Mesodermal cell (in vitro differentiated cells): Measurements from ENCODE around the gene NFXL1.

Experiments used
- H3K27ac ChIP-seq: 2 replicates; pipeline ENCODE4 v1.7.0; 2013; ENCODE audit warnings: mild to moderate bottlenecking, low read depth, low read length, moderate library complexity; ENCODE audit not compliant: severe bottlenecking
- H3K36me3 ChIP-seq: 2 replicates; pipeline ENCODE4 v1.7.1; 2013; ENCODE audit warnings: mild to moderate bottlenecking, low read length, moderate library complexity; ENCODE audit not compliant: control insufficient read depth, insufficient read depth
- H3K4me1 ChIP-seq: one replicate; pipeline ENCODE4 v1.7.1; 2013; ENCODE audit warnings: mild to moderate bottlenecking, low read length; ENCODE audit not compliant: insufficient read depth, control insufficient read depth, poor library complexity, severe bottlenecking
- H3K4me3 ChIP-seq: 2 replicates; pipeline ENCODE4 v1.7.0; 2013; ENCODE audit warnings: low read length, control low read depth, mild to moderate bottlenecking; ENCODE audit not compliant: insufficient read depth, poor library complexity, severe bottlenecking; ENCODE audit errors: extremely low read depth
- H3K9me3 ChIP-seq: 2 replicates; pipeline ENCODE4 v1.7.1; 2013; ENCODE audit warnings: mild to moderate bottlenecking, low read length, moderate library complexity; ENCODE audit not compliant: control insufficient read depth
- WGBS, 2 experiments: methylation state at CpG; one replicate each; pipeline ENCODE4 v1.1.5; 2013; ENCODE audit warnings: missing lambda C conversion rate in 2 of 2; ENCODE audit not compliant: insufficient coverage in 2 of 2; 5-methylcytosine and 5-hydroxymethylcytosine counted together

Gene NFXL1

DNA sequence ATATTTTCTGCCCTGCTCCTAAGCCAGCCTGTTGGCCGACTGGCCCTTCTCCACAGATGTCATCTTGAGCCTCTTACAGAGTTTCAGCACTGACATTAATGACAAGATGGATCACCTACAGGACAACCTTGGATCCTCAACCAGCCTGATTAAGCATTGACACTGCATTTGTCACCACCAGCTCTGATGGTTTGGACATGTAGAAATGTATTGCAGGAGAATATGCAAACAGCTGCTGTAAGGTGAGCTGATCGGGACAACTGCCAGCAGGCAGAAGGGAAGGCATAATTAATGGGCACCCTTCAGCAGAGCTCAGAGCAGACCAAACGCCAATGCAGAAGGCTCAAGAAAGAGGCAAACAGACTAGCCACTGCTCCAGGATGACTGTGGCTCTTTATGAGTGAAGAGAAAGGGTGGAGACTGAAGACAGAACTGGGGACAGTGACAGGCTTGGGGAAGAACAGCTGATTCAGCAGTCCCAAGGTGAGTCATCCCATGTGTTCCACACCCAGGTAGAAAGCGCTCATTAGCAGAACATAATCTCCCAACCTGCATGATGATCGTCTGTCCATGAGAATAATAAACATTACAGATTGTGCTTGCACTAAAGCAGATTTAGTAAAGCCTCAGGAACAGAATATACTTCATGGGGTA is 83.2 kb downstream of the NFXL1 start:
- H3K4me1 ChIP-seq, result peaks cover 7% of the 10 kb centered on the region

DNA sequence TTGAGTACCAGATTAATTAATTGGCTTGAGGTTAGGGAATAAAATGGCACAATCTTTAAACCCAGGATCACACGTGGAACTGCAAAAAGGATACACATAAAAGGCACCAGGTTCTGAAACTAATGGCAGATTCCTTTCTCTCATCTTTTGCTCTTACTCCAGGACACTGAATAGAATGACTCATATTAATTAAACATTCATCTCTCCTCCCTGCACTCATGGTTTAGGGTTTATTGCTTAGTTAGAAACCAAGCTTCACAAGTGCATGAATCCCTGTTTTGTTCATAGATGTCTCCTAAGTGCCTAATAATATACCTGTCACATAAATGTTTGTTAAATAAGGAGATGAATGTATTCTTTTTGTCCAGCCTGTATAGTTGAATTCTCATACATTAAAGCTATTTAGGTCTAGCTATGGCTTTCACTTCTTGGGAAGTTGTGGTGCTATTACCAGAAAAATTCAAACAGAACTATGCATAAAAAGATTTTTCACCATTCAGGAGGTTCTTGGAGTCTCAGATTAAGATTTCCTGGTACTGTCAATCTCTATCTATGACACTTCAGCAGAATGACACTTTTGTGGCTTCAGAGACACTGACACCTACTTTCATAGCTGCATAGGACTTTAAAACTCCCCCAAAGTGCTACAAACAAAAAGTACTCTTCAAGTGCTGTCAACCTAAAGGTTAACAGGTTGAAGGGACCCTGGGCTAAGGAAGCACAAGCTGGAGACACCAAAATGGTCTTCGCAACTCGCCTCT is 83.9 kb downstream of the NFXL1 start:
- WGBS, 2 experiments, result 87 to 97% methylated on average over 2 to 3 of the region's 3 CpGs
- no peaks in the 10 kb centered on the region for H3K36me3 ChIP-seq
- H3K4me1 ChIP-seq, result no peaks in the 10 kb centered on the region
- no peak overlapping the region for H3K4me3 ChIP-seq
- no peaks in the 10 kb centered on the region for H3K9me3 ChIP-seq
- no peak overlapping the region for H3K27ac ChIP-seq

More for the DNA sequence above, 83.2 kb downstream of the NFXL1 start:
- no peaks in the 10 kb centered on the region for H3K9me3 ChIP-seq
- no peaks in the 10 kb centered on the region for H3K36me3 ChIP-seq
- WGBS, 2 experiments, result 88 to 94% methylated on average over 3 to 5 of the region's 5 CpGs
- H3K4me3 ChIP-seq, result no peak overlapping the region
- H3K27ac ChIP-seq, result no peak overlapping the region

DNA sequence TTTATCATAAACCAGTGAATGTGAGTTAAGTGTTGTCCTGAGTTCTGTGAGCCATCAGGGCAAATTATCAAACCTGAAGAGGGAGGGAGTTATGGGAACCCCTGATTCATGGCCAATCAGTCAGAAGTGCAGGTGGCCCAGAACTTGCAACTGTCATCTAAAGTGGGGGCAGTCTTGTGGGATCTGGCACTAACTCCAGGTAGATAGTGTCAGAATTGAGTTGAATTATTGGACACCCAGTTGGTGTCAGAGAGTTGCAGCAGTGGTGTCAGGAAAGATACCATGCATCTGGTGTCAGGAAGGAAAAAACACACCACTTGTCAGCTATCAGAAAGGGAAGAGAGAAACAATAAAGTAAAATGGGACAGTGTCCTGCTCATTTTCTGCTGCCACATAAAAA is 84.9 kb downstream of the NFXL1 start:
- H3K9me3 ChIP-seq, result no peaks in the 10 kb centered on the region
- no peaks in the 10 kb centered on the region for H3K36me3 ChIP-seq
- H3K27ac ChIP-seq, result no peak overlapping the region
- H3K4me1 ChIP-seq, result no peaks in the 10 kb centered on the region
- H3K4me3 ChIP-seq, result no peak overlapping the region

DNA sequence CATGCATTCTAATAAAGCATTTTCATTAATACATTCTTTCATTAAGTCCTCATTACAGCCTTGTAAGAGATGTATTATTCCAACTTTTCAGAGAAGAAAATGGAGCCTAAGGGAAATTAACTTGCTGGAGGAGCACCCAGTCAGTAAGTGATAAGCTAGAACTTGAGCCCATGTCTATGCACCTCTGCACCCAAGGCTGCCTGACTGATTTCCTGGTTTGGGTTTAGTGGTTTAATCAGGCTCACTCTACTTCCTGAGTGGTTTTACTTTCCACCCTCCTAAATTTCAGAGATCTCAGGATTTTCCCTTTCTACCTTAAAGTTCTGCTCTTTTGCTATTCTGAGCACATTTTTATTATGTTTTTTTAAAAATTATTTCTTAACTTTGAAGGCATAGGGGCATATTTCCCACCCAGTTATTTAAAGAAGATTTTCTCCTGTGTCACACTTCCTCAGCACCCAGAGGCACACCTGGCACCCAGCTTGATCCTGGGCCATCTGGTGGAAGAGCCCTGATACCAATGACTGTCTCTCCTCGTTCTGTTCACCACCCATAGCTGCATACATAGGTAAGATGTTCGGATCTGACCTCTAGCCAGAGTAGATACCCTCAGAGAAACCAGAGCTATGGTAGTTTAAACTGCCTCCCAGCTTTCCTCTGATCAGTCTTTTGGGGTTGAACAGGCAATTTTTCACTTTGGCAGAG is 86.9 kb downstream of the NFXL1 start:
- 100% methylated on average over 2 of the region's 2 CpGs; no CpG with 5 or more reads in 1 of the 2 experiments for WGBS, 2 experiments

DNA sequence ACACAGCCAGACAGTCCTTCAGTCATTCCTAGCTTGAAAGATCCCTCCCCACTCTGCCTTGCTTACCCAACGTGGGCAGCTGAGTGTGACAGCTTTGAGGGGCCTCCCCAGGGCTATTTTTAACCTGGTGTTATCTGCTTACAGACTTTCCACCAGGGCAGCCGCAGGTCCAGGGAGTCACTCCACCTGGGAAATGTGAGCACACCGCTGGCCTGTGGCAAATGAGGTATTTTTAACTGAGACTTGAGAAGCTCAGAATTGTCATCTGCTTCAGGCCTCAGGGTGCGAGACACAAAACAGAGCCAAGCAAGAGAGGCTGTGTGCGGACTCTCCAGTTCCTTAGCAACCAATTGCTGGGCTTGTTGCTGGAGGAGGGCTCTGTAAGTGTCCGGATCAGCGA is 89.5 kb downstream of the NFXL1 start:
- WGBS, 2 experiments, result 63 to 69% methylated on average over 6 of the region's 7 CpGs
- peak overlapping the region; percentile 74 for H3K27ac ChIP-seq
- no peaks in the 10 kb centered on the region for H3K36me3 ChIP-seq
- H3K9me3 ChIP-seq, result no peaks in the 10 kb centered on the region
- no peak overlapping the region for H3K4me3 ChIP-seq
- H3K4me1 ChIP-seq, result no peaks in the 10 kb centered on the region

More for the DNA sequence above, 86.9 kb downstream of the NFXL1 start:
- no peak overlapping the region for H3K4me3 ChIP-seq
- H3K4me1 ChIP-seq, result no peaks in the 10 kb centered on the region
- no peak overlapping the region for H3K27ac ChIP-seq
- no peaks in the 10 kb centered on the region for H3K36me3 ChIP-seq
- no peaks in the 10 kb centered on the region for H3K9me3 ChIP-seq

DNA sequence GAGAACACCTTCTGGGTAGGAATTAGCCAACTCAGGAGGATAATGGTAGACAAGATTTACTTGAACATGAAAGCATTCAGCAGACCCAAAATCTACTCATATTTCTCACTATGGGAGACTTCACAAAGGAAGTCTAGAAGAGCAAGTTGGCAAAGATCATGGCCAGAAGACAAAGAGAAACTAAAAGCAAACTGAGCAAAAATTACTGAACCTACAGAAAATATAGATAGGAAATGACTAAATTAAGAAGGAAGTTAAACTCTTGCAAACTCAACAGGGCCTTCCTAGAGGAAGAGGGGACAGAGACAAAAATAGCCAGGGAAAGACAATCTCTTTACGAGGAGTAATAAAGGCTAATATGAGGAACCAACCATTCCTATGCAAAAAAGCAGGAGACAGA is 95.2 kb downstream of the NFXL1 start:
- Histone ChIP-seq H3K4me1 (no peaks in the 10 kb centered on the region), H3K27ac (no peak overlapping the region), H3K4me3 (no peak overlapping the region), H3K9me3 (no peaks in the 10 kb centered on the region), H3K36me3 (no peaks in the 10 kb centered on the region)
- WGBS, 2 experiments, result 100% methylated on average over 1 of the region's 1 CpG; no CpG with 5 or more reads in 1 of the 2 experiments

DNA sequence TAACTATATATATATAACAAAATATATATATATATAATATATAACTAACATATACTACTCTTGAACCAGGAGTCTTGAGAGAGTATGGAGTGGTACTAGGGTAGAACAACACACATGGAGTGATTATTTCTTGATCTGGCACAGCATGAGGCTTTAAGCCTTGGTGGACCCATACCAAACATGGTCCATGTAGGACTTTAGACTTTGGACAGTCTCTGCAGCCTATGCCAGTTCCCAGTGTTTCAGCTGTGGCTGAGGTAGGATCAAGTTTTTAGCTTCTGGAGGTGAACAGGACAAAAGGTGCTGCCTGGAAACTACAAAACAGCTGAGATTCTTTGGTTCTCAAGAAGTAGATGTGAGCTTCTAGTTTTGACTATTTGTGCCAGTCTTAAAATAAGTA is 97.1 kb downstream of the NFXL1 start:
- Histone ChIP-seq H3K4me3 (no peak overlapping the region), H3K9me3 (no peaks in the 10 kb centered on the region), H3K4me1 (no peaks in the 10 kb centered on the region), H3K36me3 (no peaks in the 10 kb centered on the region), H3K27ac (no peak overlapping the region)

DNA sequence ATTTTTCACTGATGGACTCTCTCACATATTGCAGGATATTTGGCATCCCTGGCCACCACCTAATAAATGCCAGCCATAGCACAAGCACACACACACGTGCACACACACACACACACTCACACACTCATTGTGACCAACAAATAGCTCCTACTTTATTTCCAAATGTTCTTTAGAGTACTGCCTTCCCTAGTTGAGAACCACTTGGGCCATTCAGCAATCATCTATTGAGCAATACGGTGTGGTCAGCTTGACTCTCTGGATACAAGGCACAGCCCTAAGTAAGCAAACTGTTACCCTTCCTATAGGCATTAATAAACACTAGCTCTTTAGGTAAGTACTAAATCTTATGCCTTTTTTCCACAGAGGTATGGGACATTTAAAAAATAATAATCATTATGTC is 97.6 kb downstream of the NFXL1 start:
- 75 to 95% methylated on average over 1 to 2 of the region's 2 CpGs for WGBS, 2 experiments
- H3K36me3 ChIP-seq, result no peaks in the 10 kb centered on the region
- no peak overlapping the region for H3K27ac ChIP-seq
- no peak overlapping the region for H3K4me3 ChIP-seq
- H3K9me3 ChIP-seq, result no peaks in the 10 kb centered on the region
- H3K4me1 ChIP-seq, result no peaks in the 10 kb centered on the region

DNA sequence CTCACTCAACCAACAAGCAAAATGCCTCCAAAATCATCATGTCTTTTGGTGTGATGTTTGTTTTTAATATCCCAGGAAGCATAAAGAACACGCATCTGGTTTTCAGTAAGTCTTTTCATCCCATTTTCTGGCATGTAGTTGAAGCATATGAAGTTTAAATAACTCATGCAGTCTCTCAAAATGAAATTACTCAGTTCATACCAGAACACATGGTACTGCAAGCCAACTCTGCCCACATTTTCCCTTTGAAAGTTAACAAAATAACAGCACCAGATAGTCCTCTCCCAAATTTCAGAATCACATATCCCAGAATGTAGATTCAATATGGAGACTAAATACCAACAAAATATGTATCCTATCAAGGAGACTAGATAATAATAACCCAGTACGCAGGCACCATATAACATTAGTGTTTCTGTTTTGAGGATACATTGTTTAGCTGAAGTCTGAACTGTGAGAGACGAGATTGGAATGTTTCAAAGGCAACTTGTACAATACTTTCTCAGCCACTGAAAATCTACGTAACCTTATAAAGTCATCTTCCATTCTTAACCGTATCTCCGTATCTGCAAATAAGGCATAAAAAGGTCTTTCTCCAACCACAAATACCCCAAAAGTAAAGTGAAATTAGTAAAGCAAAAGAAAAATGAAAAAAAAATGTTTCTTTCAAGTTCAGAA is 99.6 kb downstream of the NFXL1 start:
- no CpG with 5 or more reads among the region's 6 CpGs for WGBS, 2 experiments
- Histone ChIP-seq H3K27ac (no peak overlapping the region), H3K36me3 (no peaks in the 10 kb centered on the region), H3K4me1 (no peaks in the 10 kb centered on the region), H3K9me3 (no peaks in the 10 kb centered on the region), H3K4me3 (no peak overlapping the region)

DNA sequence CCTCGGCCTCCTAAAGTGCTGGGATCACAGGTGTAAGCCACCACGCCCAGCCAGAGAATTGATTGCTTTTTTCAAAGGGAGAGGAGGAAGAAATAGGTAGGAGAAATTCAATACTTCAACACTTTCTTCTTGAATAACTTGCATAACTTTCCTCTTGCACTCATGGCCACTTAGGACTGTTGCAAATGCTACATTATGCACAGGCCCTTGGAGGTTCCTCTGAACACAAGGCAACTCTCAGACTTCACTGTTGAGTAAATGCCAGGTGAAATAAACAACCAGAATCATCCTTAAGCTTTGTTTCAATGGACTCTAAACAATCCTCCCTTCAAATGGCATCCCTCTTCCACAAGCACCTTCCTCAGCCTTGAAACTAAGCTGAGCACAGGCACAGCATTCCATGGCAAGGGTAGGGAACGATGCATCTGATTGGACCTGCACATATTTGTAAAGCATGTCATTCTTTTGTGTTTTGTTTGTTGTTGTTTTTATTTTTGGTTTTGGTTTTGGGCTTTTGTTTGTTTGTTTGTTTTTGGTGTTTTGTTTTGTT is 104.7 kb downstream of the NFXL1 start:
- no peak overlapping the region for H3K27ac ChIP-seq
- 86 to 100% methylated on average over 1 to 2 of the region's 3 CpGs for WGBS, 2 experiments
- H3K36me3 ChIP-seq, result no peaks in the 10 kb centered on the region
- no peaks in the 10 kb centered on the region for H3K9me3 ChIP-seq
- H3K4me3 ChIP-seq, result no peak overlapping the region
- no peaks in the 10 kb centered on the region for H3K4me1 ChIP-seq
